Measurements from ENCODE around the gene VAV1.

DNA sequence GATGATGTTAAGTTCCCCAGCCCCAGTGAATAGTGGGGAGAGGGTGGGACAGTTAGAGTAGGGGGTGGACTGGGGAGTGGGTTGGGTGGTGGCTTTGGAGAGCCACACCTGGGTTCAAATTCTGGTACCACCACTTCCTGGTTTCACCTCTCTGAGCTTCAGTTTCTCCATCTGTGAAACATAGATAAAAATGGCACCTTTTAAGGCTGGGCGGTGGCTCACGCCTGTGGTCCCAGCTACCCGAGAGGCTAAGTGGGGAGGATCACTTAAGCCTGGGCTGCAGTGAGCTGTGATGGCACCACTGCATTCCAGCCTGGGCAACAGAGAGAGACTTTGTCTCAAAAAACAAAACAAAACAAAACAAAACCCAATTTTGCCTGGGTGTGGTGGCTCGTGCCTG is 5.9 kb downstream of the VAV1 start:
- TF ChIP-seq, protein P1, sequence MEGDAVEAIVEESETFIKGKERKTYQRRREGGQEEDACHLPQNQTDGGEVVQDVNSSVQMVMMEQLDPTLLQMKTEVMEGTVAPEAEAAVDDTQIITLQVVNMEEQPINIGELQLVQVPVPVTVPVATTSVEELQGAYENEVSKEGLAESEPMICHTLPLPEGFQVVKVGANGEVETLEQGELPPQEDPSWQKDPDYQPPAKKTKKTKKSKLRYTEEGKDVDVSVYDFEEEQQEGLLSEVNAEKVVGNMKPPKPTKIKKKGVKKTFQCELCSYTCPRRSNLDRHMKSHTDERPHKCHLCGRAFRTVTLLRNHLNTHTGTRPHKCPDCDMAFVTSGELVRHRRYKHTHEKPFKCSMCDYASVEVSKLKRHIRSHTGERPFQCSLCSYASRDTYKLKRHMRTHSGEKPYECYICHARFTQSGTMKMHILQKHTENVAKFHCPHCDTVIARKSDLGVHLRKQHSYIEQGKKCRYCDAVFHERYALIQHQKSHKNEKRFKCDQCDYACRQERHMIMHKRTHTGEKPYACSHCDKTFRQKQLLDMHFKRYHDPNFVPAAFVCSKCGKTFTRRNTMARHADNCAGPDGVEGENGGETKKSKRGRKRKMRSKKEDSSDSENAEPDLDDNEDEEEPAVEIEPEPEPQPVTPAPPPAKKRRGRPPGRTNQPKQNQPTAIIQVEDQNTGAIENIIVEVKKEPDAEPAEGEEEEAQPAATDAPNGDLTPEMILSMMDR (conservative IDR thresholded peaks at IDR 0.05): no peak
- no peak for TF ChIP-seq EZH2 (IDR thresholded peaks at IDR 0.05; ENCODE audit: low read depth)
